ENCODE data around the gene SPINK14. TPM values are rescaled to one million over a fixed set of nuclear protein-coding genes. Genes with fewer than 3 reads are reported as not detected.

The SPINK14 gene, protein sequence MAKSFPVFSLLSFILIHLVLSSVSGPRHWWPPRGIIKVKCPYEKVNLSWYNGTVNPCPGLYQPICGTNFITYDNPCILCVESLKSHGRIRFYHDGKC
- total RNA-seq, result not detected in 2 replicates

DNA sequence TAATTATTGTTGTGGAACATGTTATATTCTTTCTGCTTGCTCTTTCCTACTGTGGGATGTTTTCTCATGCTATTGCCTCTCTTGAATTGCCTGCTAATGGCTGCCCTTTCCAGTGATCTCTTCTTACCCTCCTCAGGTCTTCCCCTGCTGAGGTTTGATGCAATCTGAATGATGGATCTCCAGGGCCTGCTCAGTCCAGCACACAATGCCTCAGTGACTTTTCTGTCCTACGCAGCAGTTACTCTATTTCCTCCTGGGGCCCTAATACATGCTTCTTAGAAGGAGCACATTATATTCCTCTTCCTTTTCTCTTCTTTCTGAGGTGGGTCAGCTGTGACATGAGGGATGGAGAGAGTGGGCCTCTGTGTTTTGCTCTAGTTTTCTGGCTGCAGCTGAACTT lies at the start of gene SPINK14:
SPINK14 (plus strand) TSS at position 301 of the 400 bp plus-strand sequence. CDS start 1,187 bp downstream, outside the sequence.

DNA sequence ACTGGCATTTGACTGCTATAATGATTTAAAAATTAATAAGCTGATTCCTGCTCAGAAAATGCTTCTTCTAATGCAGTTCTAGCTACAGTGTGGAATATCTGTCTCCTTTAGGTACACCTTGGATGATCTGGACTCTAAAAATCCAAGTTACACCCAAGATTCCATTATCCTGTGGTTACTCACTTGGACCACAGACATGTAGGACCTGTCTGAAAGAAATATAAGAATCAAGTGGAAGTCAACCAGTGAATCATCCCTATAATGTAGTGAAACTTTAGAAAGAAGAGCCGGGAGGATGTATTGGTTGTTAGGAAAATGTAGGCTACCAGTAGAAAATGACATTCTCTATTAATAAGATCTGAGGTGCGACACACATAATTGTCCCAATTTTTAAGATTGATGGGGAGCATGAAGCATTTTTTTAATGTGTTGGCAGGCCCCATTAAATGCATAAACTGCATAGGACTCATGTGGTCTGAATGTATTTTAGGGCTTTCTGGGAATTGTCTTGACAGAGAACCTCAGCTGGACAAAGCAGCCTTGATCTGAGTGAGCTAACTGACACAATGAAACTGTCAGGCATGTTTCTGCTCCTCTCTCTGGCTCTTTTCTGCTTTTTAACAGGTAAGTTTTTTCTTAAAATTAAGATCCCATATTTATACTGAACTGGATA lies 34.3 kb downstream of the SPINK14 start, which contains the start of gene SPINK6:
SPINK6 (plus strand) TSS at position 512 of the 673 bp plus-strand sequence; CDS start at position 567, 55 bp downstream.

Other genes starting within 250 kb of the SPINK14 start
- 0.09 TPM in 1 of 2 replicates, not detected in the other for gene SPINK5, start 104.6 kb upstream of the SPINK14 start, total RNA-seq
- not detected in 2 replicates for gene SPINK6, start 34.5 kb downstream of the SPINK14 start, total RNA-seq
- not detected in 2 replicates for gene MARCOL, start 70.0 kb downstream of the SPINK14 start, total RNA-seq
- not detected in 2 replicates for gene SPINK13, start 100.2 kb downstream of the SPINK14 start, total RNA-seq
- not detected in 2 replicates for gene SPINK7, start 143.9 kb downstream of the SPINK14 start, total RNA-seq
- gene SPINK9, start 167.0 kb downstream of the SPINK14 start, total RNA-seq, result not detected in 2 replicates
- 45.2 and 60.8 TPM in 2 replicates for gene FBXO38, start 215.4 kb downstream of the SPINK14 start, total RNA-seq